K562 (cell line): ENCODE measurements around the gene TCEAL8. TPM values are rescaled to one million over a fixed set of nuclear protein-coding genes. Genes with fewer than 3 reads are reported as not detected.
A peak's percentile ranks its signal among the peaks of the same experiment; 100 is the strongest.

Experiments
- ARNT ChIP-seq, 2 experiments: fragments of 450-650 bp; IDR thresholded peaks; 2 replicates each; pipeline ENCODE4 v1.6.1; 2016; ENCODE audit warnings: mild to moderate bottlenecking in 1 of 2
- EP400 ChIP-seq: fragments of 450-650 bp; IDR thresholded peaks from 2 replicates; pipeline ENCODE4 v1.6.1; 2017; ENCODE audit warnings: antibody characterized with exemption, mild to moderate bottlenecking, moderate library complexity
- FIP1L1 ChIP-seq: fragments of 200-400 bp; formaldehyde crosslinking; IDR thresholded peaks from 2 replicates; pipeline ENCODE4 v1.6.1; 2018; ENCODE audit warnings: mild to moderate bottlenecking, low read depth, low read length; ENCODE audit not compliant: poor library complexity, severe bottlenecking
- IFI16 ChIP-seq: fragments of 250-450 bp; sonication (Bioruptor Pico); IDR thresholded peaks from 2 replicates; pipeline ENCODE4 v2.1.2; 2022; ENCODE audit warnings: mild to moderate bottlenecking, inconsistent platforms
- PRDM10 ChIP-seq: fragments of 450-650 bp; IDR thresholded peaks from 2 replicates; pipeline ENCODE4 v1.6.1; 2018; ENCODE audit not compliant: partially characterized antibody
- SP1 ChIP-seq: sonication (generic); formaldehyde crosslinking; IDR thresholded peaks from 2 replicates; pipeline ENCODE4 v1.8.1; 2022; ENCODE audit warnings: mild to moderate bottlenecking, missing genetic modification reagents
- TBL1XR1 ChIP-seq, 2 experiments: IDR thresholded peaks; 2 replicates each; pipeline ENCODE4 v1.6.1; 2012; ENCODE audit warnings: improper control_type of control experiment in 2 of 2, low read length in 2 of 2, mild to moderate bottlenecking in 1 of 2
- TEAD2 ChIP-seq: fragments of 450-650 bp; IDR thresholded peaks from 2 replicates; pipeline ENCODE4 v1.6.1; 2016; ENCODE audit warnings: missing genetic modification characterization, control low read depth, missing compliant biosample characterization
- YY1 ChIP-seq, 3 experiments: IDR thresholded peaks; 2 replicates each; pipeline ENCODE4 v1.6.1; 2011; ENCODE audit warnings: low read length in 2 of 3, mild to moderate bottlenecking in 2 of 3, moderate library complexity in 2 of 3, borderline replicate concordance in 1 of 3, control low read depth in 1 of 3, low read depth in 1 of 3; ENCODE audit not compliant: insufficient read depth in 3 of 3, insufficient replicate concordance in 2 of 3, control insufficient read depth in 1 of 3, insufficient read length in 1 of 3; ENCODE audit errors: extremely low read depth in 1 of 3
- ZEB2 ChIP-seq: fragments of 450-650 bp; IDR thresholded peaks from 2 replicates; pipeline ENCODE4 v1.6.1; 2016
- ZFP30 ChIP-seq: fragments of 250-450 bp; sonication (Bioruptor Pico); IDR thresholded peaks from 2 replicates; pipeline ENCODE4 v1.8.0; 2022; ENCODE audit warnings: moderate library complexity, mild to moderate bottlenecking, inconsistent platforms, borderline replicate concordance
- ZNF124 ChIP-seq: sonication (generic); formaldehyde crosslinking; IDR thresholded peaks from 2 replicates; pipeline ENCODE4 v1.8.1; 2022; ENCODE audit warnings: missing genetic modification reagents
- ZNF408 ChIP-seq: fragments of 250-450 bp; sonication (Bioruptor Pico); IDR thresholded peaks from 2 replicates; pipeline ENCODE4 v1.4.0; 2020; ENCODE audit warnings: low read depth, mild to moderate bottlenecking, moderate library complexity
- ZNF644 ChIP-seq: fragments of 200-800 bp; sonication (Bioruptor generic); IDR thresholded peaks from 2 replicates; pipeline ENCODE4 v1.6.1; 2016; ENCODE audit warnings: low read depth, missing genetic modification characterization, missing compliant biosample characterization
- ZSCAN32 ChIP-seq: fragments of 450-650 bp; formaldehyde crosslinking; IDR thresholded peaks from 2 replicates; pipeline ENCODE4 v1.4.0; 2020; ENCODE audit warnings: mild to moderate bottlenecking, moderate library complexity
- polyA plus RNA-seq, 8 experiments: library from polyadenylated mRNA; depleted of rRNA in 4 of 8; stranded (reverse) in 5 of 8; unstranded in 3 of 8; fragments of >200 nt; fragmentation: Nextera tagmentation in 2 of 8; fragmentation: Illumina TruSeq in 1 of 8; extraction: Ambion mirVana in 2 of 8; extraction: Trizol in 1 of 8; gene quantifications; 2 replicates each; pipeline versions ENCODE4 v1.2.1 to v1.2.3, GENCODE V29; 2011 to 2014; ENCODE audit warnings: inconsistent platforms in 1 of 8, missing spikeins in 1 of 8
- total RNA-seq, 7 experiments: library from RNA; depleted of rRNA in 6 of 7; stranded (reverse); fragments of >200 nt in 6 of 7; fragmentation: Illumina TruSeq in 2 of 7; extraction: Trizol in 2 of 7; gene quantifications; 2 replicates each; pipeline versions ENCODE4 v1.2.1 to v1.2.3, GENCODE V29; 2011 to 2021; ENCODE audit warnings: low replicate concordance in 1 of 7
- TF ChIP-seq, protein P1 (sequence below): fragments of 200-800 bp; sonication (Bioruptor generic); IDR thresholded peaks from 2 replicates; pipeline ENCODE4 v1.6.1; 2017; ENCODE audit warnings: missing genetic modification characterization, missing compliant biosample characterization
- TF ChIP-seq, protein P2 (sequence below): fragments of 450-650 bp; formaldehyde crosslinking; conservative IDR thresholded peaks from 2 replicates; pipeline ENCODE4 v1.4.0; 2022; ENCODE audit warnings: mild to moderate bottlenecking, missing genetic modification characterization
- TF ChIP-seq, protein P3 (sequence below): fragments of 450-650 bp; formaldehyde crosslinking; IDR thresholded peaks from 2 replicates; pipeline ENCODE4 v1.4.0; 2022; ENCODE audit warnings: missing genetic modification characterization

TCEAL8 gene
- total and polyA plus RNA-seq, 9 of the 15 experiments (the other 6 are each of a cell fraction or from before 2014, with no cell fraction given) = 49.0 to 178 (median 101) TPM

GRCh38 chrX:103254171-103254824 lies 657 bp downstream of the TCEAL8 start (continued):
- no peak for TF ChIP-seq ZNF408 (CRISPR knock-in tag)
- no peak for TF ChIP-seq TBL1XR1 (IDR thresholded peaks at IDR 0.05; ENCODE audit: low read length in 2 of 2)
- TF ChIP-seq SP1 (CRISPR knock-in tag) = no peak
- no peak for TF ChIP-seq ZSCAN32 (CRISPR knock-in tag)
- TF ChIP-seq, protein P1, sequence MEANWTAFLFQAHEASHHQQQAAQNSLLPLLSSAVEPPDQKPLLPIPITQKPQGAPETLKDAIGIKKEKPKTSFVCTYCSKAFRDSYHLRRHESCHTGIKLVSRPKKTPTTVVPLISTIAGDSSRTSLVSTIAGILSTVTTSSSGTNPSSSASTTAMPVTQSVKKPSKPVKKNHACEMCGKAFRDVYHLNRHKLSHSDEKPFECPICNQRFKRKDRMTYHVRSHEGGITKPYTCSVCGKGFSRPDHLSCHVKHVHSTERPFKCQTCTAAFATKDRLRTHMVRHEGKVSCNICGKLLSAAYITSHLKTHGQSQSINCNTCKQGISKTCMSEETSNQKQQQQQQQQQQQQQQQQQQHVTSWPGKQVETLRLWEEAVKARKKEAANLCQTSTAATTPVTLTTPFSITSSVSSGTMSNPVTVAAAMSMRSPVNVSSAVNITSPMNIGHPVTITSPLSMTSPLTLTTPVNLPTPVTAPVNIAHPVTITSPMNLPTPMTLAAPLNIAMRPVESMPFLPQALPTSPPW (CRISPR knock-in tag) = peak; percentile 19; the same call in 1 of the 2 replicates
- TF ChIP-seq IFI16 = no peak
- TF ChIP-seq ZNF644 = no peak
- TF ChIP-seq TEAD2 = no peak
- TF ChIP-seq YY1 (IDR thresholded peaks at IDR 0.05; ENCODE audit: borderline replicate concordance in 1 of 3, control insufficient read depth in 1 of 3, extremely low read depth in 1 of 3, insufficient read depth in 3 of 3, insufficient read length in 1 of 3, insufficient replicate concordance in 2 of 3, low read depth in 1 of 3, low read length in 2 of 3) = peak in 2 of 3 experiments; percentile 29 to 61
- TF ChIP-seq ZEB2 = peak; percentile 45; the same call in 1 of the 2 replicates
- TF ChIP-seq FIP1L1 = no peak
- no peak for TF ChIP-seq PRDM10
- no peak for TF ChIP-seq EP400
- TF ChIP-seq, protein P2, sequence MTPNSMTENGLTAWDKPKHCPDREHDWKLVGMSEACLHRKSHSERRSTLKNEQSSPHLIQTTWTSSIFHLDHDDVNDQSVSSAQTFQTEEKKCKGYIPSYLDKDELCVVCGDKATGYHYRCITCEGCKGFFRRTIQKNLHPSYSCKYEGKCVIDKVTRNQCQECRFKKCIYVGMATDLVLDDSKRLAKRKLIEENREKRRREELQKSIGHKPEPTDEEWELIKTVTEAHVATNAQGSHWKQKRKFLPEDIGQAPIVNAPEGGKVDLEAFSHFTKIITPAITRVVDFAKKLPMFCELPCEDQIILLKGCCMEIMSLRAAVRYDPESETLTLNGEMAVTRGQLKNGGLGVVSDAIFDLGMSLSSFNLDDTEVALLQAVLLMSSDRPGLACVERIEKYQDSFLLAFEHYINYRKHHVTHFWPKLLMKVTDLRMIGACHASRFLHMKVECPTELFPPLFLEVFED (CRISPR knock-in tag) = no peak
- no peak for TF ChIP-seq ZNF124 (CRISPR knock-in tag)
- TF ChIP-seq ZFP30 (CRISPR knock-in tag) = no peak
- TF ChIP-seq, protein P3, sequence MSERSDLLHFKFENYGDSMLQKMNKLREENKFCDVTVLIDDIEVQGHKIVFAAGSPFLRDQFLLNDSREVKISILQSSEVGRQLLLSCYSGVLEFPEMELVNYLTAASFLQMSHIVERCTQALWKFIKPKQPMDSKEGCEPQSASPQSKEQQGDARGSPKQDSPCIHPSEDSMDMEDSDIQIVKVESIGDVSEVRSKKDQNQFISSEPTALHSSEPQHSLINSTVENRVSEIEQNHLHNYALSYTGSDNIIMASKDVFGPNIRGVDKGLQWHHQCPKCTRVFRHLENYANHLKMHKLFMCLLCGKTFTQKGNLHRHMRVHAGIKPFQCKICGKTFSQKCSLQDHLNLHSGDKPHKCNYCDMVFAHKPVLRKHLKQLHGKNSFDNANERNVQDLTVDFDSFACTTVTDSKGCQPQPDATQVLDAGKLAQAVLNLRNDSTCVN (CRISPR knock-in tag) = no peak
- no peak for TF ChIP-seq ARNT (IDR thresholded peaks at IDR 0.05)
